ENCODE data around the gene CENPH.
A peak's percentile ranks its signal among the peaks of the same experiment; 100 is the strongest.
"Not testable (repeated sequence)": the region's sequence is repeated elsewhere in the genome, so short reads cannot be mapped to it uniquely, and the experiment has no call there.

CENPH gene

DNA sequence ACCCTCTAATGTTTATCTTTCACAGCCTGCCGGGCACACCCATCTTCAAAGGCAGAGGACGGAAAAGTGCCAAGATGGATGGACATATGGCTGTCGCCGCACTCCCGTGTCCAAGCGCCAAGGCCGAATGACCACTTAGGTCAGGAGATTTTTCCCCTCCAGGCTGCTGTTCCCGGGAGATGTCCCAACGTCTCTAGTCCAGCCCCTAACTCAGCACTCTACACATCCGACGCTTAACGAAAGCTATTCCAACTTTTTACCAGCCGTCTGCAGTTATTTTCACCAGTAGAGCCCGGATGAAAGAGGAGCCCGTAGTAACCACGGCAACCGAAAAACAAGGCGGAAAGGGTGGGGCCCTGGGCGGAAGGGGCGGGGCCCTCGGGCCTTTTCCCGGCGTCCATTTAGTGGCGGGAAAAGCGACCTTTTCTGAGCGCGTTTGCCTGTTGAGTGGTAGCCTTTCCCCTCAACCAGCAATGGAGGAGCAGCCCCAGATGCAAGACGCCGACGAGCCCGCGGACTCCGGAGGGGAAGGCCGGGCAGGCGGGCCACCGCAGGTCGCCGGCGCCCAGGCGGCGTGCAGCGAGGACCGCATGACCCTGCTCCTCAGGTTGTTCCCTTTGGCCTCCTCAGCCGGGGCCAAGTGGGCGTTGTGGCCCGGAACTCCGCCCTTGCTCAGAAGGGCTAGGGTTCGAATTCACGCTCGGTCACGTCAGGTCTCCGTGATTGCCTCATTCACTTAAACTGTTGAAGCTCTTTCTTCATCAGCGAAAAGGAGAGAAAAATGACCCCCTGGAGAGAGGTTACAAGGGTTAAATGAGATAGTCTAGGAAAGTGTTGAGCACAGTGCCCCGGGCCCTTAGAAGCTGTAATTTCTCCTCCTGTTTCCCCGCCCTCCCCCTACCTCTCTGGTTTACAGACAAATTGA lies at the start of gene CENPH:
CENPH (plus strand) TSS at position 422 of the 925 bp plus-strand sequence; CDS start at position 474, 52 bp downstream.
- DNase-seq = peak; percentile 82 to 84

GRCh38 chr5:69140239-69140638 lies 49.1 kb upstream of the CENPH start:
- DNase-seq = not testable (repeated sequence)

- DNase-seq = no peak
These were observed 48.6 kb upstream of the CENPH start for GRCh38 chr5:69140827-69141226.

DNA sequence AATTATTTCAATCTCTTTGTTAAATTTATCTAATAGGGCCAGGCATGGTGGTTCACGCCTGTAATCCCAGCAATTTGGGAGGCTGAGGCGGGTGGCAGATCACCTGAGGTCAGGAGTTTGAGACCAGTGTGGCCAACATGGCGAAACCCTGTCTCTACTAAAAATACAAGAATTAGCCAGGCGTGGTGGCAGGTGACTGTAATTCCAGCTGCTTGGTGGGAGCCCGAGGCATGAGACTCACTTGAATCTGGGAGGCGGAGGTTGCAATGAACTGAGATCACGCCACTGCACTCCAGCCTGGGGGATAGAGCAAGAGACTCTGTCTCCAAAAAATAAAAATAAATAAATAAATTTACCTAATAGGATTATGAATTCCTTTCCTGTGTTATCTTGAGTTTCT lies 40.8 kb upstream of the CENPH start:
- DNase-seq = not testable (repeated sequence)

DNA sequence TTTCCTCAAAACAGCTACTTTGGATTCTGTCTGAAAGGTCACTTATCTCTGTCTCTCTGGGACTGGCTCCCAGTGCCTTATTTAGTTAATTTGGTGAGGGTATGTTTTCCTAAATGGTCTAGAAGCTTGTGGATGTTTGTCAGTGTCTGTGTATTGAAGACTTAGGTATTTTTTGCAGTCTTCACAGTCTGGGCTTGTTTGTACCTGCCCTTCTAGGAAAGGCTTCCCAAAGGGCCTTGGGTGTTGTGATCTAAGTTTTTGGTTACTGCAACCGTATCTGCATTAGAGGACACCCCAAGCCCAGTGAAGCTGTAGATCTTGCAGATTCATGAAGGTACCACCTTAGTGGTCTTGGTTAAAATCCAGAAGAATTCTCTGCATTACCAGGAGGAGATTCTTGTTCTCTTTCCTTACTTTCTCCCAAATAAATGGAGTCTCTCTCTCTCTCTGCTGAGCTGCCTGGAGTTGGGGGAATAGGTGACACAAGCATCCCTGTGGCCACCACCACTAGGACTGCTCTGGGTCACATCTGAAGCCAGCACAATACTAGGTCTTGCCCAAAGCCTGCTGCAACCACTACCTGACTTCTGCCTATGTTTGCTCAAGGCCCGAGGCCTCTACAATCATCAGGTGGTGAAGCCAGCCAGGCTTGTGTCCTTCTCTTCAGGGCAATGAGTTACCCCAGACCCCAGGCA lies 40.3 kb upstream of the CENPH start:
- DNase-seq = no peak

DNA sequence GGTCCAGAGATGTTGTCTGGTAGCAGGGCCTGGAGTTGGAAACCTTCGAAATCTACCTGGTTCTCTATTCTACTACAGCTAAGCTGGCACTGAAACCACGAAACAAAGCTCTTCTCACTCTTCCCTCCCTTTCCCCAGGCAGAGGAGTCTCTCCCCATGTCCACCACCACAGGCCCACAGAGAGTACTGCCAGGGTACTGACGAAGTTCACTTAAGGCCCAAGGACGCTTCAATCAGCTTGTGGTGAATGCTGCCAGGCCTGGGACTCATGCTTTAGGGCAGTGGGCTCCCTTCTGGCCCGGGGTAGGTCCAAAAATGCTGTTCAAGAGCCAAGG lies 39.7 kb upstream of the CENPH start:
- no peak for DNase-seq

DNA sequence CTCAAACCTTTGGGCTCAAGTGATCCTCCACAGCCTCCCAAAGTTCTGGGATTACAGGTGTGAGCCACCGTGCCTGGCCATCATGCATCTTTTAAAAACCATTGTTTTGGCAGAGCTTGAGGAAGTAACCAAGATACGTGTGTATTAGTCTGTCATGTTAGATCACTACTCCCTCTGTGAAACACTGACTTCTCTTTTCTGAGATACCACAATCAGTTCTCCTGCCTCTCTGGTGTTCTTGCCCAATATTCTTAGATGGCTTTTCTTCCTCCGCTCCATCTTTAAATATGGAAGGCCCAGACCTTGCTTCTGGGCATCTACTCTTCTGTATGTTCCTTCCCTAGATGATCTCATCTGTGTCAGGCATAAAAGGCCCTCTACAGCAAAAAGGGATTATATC lies 36.7 kb upstream of the CENPH start:
- peak; percentile 79 to 83 for DNase-seq

DNA sequence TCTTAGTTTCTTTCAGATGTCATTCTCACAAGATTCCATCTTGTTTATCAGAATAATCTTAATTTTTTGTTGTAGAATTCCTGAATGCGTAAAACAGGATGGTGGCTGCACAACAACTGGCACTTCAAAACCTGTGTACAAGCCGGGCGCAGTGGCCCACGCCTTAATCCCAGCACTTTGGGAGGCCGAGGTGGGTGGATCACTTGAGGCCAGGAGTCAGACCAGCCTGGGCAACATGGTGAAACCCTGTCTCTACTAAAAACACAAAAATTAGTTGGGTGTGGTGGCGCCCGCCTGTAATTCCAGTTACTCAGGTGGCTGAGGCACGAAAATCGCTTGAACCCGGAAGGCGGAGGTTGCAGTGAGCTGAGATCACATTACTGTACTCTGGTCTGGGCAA lies 32.9 kb upstream of the CENPH start:
- no peak for DNase-seq

DNA sequence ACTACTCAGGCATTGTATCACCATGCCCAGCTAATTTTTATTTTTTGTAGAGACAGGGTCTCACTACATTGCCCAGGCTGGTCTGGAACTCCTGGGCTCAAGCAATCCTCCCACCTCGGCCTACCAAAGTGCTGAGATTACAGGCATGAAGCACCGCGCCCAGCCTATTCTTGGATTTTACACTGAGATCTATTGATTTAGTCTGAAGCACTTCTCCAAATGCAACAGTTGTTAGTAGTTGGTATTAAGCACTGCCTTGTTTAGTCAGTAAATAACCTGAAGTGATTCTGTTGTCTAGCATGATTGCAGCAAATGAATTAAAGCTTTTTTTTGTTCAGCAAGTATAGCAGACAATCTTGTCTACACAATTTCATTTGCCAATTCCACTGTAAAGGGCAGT lies 31.3 kb upstream of the CENPH start:
- DNase-seq = no peak

DNA sequence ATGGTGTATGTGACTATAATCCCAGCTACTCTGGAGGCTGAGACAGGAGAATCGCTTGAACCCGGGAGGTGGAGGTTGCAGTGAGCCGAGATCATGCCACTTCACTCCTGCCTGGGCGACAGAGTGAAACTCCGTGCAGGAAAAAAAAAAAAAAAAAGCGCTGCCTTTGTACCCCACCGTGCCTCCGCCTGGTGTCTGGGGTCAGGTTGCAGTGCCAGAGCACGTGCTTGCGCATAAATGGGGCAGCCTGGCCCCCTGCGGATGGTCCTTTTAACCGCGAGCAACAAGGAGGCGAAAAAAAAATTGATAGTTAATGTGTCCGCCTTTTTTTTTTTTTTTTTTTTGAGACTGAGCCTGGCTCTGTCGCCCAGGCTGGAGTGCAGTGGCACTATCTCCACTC lies 28.7 kb upstream of the CENPH start:
- DNase-seq = no peak

DNA sequence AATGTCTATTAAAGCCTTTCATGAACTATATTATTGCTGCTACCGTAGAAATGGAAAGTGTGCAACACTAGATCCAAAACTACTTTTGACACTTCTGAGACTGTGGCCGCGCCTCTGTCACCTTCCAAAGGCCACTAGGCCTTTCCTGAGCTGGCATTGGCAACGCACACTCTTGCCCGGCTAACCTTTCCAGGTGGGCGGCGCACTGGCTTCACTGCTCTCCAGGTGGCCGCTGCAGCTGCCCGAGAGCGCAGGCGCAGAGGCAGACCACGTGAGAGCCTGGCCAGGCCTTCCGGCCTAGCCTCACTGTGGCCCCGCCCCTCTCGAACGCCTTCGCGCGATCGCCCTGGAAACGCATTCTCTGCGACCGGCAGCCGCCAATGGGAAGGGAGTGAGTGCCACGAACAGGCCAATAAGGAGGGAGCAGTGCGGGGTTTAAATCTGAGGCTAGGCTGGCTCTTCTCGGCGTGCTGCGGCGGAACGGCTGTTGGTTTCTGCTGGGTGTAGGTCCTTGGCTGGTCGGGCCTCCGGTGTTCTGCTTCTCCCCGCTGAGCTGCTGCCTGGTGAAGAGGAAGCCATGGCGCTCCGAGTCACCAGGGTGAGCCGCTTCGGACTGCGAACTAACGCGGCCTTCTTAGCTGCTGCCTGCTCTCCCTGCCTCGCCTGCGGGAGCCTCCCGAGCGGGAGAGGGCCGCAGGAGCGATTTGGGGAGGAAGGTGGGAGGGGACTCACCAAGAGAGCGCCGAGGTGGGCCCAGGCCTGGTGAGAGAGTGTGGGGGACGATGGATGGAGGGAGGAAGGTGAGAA lies 22.5 kb upstream of the CENPH start, which contains the start of gene CCNB1:
CCNB1 (plus strand) TSS at position 465 of the 807 bp plus-strand sequence; CDS start at position 578, 113 bp downstream.
- DNase-seq = peak; percentile 95 to 96

DNA sequence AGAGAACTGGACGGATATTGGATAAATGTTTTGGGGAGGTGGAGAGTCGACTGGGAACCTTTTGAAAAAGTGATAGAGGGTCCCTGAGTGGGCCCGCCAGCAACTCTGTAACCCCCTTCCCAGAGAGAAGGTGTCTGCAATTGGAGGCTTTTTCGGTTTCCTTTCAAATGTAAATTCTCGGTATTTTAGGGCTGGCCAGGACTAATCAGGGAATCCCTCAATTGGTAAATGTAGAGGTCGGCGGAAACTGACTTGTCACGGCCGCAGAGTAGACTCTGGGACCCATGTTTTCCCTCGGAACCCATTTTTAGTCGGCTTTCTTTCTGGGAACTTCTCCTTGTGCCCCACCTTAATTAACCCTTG lies 21.9 kb upstream of the CENPH start:
- DNase-seq = no peak

- DNase-seq = no peak
These were observed 21.5 kb upstream of the CENPH start for GRCh38 chr5:69167929-69168328.

DNA sequence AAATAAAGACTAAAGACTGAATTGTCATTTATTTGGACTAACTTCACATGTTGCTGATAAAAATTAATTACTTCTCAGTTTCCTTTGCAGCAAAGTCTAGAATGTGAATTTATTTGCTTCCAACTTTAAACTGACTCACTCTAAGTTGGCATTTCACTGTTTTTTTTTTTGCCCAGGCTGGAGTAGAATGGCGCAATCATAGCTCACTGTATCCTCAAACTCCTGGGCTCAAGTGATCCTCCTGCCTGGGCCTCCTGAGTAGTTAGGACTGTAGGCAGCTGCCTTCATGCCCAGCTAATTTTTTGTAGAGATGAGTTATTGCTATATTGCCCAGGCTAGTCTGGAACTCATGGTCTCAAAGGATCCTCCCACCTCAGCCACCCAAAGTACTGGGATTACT lies 18.9 kb upstream of the CENPH start:
- DNase-seq = no peak

GRCh38 chr5:69170969-69171368 lies 18.4 kb upstream of the CENPH start:
- no peak for DNase-seq

DNA sequence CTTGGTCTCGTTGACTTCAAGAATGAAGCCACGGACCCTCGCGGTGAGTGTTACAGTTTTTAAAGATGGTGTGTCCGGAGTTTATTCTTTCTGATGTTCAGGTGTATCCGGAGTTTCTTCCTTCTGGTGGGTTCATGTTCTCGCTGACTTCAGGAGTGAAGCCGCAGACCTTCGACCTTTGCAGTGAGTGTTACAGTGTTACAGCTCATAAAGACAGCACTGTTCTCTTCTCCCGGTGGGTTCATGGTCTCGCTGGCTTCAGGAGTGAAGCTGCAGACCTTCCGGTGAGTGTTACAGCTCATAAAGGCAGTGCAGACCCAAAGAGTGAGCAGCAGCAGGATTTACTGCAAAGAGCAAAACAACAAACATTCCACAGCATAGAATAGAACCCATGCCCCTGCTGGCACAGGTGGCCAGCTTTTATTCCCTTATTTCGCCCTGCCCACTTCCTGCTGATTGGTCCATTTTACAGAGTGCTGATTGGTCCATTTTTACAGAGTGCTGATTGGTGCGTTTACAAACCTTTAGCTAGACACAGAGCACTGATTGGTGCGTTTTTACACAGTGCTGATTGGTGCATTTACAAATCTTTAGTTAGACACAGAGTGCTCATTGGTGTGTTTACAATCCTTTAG lies 7.6 kb upstream of the CENPH start:
- not testable (repeated sequence) for DNase-seq

DNA sequence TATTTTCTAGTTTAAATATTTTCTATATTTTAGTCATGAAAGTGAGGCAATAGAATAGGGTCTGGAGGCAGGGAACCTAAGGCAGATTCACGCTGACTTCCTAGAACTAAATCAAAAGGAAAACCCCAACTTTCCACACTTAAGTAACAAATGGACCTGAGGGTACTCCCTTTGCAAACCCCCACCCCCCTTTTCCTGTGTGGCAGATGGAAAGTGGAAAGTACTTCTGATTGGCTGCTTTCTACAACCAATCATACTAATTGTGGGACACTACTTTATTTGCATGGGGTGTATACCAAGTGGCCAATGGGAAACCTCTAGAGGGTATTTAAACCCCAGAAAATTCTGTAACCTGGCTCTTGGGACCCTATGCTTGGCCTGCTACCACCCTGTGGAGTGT lies 4.8 kb upstream of the CENPH start:
- no peak for DNase-seq

DNA sequence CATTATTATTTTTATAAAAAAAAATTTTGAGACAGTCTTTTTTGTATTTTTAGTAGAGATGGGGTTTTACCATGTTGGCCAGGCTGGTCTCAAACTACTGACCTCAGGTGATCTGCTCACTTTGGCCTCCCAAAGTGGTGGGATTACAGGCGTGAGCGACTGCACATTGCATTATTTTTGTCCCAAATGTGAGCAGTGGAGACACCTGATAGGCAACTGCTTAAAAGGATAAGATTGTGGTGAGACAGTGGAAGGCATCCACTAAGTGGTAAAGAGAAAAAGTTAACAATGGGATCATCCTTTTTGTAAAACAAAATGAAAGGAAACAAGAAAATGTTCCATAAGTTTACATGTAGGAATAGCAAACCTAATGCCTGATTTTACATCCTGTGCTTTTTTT lies 2.0 kb upstream of the CENPH start:
- DNase-seq = no peak

DNA sequence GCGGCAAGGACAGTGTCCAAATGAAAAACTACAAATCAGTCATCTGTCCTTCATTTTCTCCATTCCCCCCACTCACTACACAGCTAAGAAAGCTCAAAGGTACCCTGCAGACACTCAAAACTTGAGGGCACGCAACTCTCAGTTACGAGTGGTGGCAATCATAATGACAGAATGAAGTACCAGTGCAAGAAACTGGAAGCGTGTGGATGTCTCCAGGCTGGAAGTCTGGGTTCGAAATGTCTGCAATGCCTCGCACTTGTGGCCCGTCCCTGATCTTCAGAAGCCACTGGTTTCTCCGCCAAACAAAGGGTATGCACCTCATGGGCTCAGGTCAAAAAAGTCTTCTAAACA lies 597 bp upstream of the CENPH start:
- no peak for DNase-seq

DNA sequence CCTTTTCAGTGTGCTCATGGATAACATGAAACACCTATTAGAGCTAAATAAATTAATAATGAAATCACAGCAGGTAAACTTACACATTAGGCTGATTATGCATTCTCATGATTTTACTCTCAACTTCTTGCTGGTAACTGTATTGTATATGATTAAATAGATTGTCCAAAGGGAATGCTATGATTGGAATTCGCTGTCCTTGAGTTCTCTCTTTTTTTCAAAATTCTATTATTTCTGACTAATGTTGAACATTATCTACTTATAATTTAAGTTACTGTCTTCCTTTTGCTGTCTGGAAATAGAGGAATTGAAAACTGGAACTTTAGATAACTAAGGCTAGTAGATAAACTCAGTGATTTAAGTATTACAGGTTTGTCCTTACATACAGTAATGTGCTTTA lies 13.1 kb downstream of the CENPH start:
- DNase-seq = no peak

DNA sequence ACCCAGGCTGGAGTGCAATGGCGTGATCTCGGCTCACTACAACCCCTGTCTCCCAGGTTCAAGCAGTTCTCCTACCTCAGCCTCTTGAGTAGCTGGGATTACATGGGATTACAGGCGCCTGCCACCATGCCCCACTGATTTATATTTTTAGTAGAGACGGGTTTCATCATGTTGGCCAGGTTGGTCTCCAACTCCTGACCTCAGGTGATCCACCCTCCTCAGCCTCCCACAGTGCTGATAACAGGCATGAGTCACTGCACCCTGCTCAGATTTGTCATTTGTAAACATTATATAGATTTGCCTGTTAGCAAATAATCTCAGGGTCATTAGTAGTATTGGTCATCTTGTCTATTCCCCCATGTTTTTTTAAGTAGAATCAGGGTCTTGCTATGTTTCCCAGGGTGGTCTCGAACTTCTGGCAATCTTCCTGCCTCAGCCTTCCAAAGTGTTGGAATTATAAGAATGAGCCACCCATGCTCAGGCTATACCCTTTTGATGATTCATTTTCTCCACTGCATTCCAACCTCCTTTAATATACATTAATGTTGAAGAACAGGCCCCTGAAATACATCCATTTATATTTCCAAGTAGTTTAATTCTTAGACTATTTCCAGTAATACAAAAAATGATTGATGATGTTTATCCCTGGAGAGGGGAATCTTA lies 17.3 kb downstream of the CENPH start:
- DNase-seq = no peak

- DNase-seq = no peak
These were observed 20.2 kb downstream of the CENPH start for GRCh38 chr5:69209602-69210001.

Data from AML-193 (cell line).